GM23248 (cell line): ENCODE results near the gene IGF1R.
"Not testable (repeated sequence)": the region's sequence is repeated elsewhere in the genome, so short reads cannot be mapped to it uniquely, and the experiment has no call there.

Experiments
- EZH2 ChIP-seq: fragments of 200-600 bp; sonication (generic); IDR thresholded peaks from 2 replicates; pipeline ENCODE4 v1.6.1; 2018; ENCODE audit warnings: antibody characterized with exemption, mild to moderate bottlenecking; ENCODE audit not compliant: insufficient read depth, poor library complexity, severe bottlenecking
- EZH2phosphoT487 ChIP-seq: fragments of 200-600 bp; sonication (generic); IDR thresholded peaks from 2 replicates; pipeline ENCODE4 v1.6.1; 2018; ENCODE audit warnings: antibody characterized with exemption, moderate library complexity, mild to moderate bottlenecking, low read depth; ENCODE audit not compliant: insufficient read depth

- TF ChIP-seq EZH2, EZH2phosphoT487: not testable (repeated sequence)
Observed at GRCh38 chr15:98618576-98618975, 29.8 kb upstream of the IGF1R start.
